ENCODE results near the gene ALOXE3.

Gene ALOXE3

DNA sequence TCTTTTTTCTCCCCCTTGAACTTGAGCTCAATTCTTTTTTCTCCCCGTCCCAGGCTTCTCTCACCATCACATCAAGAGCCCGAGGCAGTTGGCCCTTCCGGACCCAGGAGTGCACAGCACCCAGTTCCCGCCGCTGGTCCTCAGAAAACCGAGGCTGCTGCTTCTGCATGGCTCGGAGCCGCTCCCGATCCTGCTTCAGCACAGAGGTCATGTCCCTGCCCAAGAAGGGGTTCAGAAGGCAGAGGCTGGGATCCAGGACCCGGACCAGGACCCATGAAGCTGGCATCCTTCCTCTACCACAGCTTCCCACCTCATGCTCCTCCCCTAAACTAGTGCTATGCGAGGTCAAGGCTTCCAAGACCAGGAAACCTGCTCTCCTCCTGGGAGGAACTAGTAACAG, 23.4 kb upstream of the ALOXE3 start:
- DNase-seq (ENCODE audit: low spot score), result no peak

GRCh38 chr17:8141045-8141444, 22.7 kb upstream of the ALOXE3 start:
- DNase-seq (ENCODE audit: low spot score), result no peak

DNA sequence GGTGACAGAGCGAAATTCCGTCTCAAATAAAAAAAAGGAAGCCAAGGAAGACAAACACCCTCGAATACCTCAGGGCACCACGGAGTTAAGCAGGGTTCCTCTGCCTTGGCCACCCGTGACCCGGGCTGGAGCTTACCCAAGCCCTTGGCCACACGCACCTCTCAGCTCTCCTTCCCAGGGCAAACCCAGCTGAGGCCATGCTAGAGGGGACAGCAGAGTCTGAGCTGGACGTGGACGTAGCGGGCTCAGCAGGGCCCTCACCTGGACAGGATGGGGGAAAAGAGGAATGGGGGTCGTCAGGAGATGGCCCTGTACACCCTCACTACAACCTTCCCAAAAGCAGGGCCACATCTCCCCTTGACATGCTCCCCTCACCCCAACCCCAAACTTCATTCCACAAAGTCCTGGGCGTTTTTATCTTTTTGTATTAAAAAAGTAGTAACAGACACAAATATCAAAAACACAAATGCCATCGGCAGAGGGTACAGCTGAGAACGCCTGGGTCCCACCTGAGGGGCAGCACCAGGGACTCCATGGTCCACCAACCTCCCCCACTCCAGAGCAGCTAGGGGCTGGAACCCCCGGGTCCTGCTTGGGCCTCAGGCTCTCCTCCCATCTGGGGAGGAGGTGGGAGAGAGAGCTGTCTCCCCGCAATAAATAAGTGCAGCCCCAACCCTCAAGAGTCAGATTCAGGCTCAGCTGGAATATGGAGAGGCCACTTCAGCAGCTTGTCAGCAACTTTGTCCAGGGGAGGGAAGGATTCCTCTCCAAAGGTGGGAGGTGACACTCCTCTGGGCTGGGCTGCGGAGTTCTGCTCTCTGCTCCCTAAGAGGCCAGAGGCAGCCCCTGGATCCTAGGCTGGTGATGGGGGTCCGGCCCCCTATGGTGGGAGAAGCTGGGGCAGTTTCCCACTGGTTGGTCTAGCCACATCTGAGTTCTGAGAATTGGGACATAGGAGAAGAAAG, 22.0 kb upstream of the ALOXE3 start:
- DNase-seq (ENCODE audit: low spot score), result no peak

- DNase-seq (ENCODE audit: low spot score), result peak; percentile 94
Measured at GRCh38 chr17:8138672-8139371, 20.5 kb upstream of the ALOXE3 start.

DNA sequence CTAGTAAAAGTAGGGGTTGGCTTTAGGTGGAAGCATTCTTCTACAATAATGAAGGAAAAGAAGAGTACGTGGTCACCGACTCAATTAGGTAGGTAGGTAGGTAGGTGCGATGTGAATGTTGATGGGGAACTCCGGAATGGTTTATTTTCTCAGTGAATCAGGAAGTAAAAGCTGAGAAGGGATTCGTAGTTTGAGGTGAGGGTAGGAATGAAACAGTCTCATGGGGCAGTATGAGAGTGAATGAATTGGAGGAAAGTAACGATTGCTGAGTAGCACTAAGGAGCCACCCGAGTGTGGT, 20.0 kb upstream of the ALOXE3 start:
- DNase-seq (ENCODE audit: low spot score), result no peak

DNA sequence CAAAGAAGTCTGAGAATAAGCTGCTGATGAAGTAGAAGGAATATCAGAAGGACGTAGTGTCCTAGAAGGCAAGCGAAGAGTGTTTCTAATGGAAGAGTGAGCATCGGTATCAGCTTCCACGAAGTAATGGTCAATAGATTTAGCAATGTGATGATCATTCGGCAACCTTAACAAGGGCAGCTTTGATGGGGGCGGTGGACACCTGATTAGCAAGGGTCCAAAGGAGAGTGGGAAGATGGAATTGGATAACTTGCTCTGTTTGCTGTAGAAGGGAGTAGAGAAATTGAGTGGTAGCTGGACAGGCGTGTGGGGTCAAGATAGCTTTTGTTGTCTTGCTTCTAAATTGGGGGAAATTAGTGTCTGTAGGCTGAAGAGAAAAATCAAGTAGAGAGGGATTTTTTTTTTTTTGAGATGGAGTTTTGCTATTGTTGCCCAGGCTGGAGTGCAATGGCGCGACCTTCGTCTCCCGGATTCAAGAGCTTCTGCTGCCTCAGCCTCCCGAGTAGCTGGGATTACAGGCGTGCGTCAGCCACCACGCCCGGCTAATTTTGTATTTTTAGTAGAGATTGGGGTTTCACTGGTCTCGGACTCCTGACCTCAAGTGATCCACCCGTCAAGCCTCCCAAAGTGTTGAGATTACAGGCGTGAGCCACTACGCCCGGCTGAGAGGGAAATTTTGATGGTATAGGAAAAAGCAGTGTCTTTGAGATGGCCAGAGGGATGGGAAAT, 19.5 kb upstream of the ALOXE3 start:
- DNase-seq (ENCODE audit: low spot score), result no peak

GRCh38 chr17:8133941-8134340, 15.6 kb upstream of the ALOXE3 start:
- DNase-seq (ENCODE audit: low spot score), result no peak

DNA sequence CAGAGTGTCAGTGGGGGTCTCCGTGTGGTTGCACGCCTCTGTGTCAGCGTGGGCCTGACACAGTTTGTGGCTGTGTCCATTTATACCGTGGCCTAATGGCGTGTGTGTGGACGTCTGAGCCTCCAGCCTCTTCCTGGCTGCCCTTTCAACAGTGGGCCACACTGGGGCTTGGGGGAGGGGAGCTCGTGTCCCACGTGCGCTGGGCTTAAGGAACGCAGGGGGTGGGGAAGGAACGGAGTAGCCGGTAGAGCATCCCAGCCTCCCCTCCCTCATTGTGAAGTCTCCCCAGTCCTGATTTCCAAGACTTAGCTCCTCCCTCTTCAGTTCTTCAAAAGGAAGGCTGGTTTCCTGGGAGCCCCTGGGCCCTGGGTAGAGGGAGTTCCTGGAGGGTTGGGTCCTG, 15.1 kb upstream of the ALOXE3 start:
- DNase-seq (ENCODE audit: low spot score), result no peak

DNA sequence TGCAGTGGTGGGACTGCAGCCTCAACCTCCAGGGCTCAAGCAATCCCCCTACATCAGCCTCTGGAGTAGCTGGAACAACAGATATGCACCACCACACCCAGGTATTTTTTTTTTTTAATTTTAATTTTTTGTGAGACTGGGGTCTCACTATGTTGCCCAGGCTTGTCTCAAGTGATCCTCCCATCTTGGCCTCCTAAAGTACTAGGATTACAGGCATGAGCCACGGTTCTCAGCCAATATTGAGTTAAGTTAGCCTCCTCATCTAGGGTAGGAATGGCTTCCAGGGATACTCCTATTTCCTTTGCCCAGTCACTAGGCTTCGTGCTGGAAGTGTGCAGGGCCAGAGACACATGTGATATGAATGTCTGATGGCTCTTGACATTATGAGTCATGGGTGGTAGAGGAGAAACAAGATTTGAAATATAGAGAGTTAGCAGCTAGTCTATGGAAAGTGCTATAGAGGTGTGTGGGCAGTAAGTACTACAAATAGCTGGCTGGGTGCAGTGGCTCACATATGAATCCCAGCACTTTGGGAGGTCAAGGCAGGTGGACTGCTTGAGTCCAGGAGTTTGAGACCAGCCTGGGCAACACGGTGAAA, 13.6 kb upstream of the ALOXE3 start:
- DNase-seq (ENCODE audit: low spot score), result no peak

DNA sequence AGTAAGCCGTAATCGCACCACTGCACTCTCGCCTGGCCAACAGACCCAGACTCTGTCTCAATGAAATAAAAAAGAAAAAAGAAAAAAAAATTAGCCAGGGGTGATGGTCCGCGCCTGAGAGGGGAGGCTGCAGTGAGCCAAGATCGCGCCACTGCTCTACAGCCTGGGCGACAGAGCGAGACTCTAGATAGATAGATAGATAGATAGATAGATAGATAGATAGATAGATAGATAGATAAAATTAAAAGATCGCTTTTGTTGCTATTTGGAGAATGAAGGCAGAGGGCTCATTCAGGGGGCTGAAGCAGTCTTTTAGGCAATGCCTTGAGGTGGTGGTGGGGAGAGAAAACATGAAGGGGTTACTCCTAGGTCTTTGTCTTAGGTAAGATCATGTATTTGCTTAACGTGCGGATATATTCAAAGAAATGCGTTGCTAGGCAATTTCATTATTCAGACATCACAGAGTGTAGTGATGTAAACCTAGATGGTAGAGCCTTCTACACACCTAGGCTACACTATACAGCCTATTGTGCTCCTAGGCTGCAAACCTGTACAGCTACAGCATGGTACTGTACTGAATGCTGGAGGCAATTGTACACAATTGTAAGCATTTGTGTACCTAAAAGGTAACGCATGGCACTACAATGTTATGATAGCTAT, 9.9 kb upstream of the ALOXE3 start:
- DNase-seq (ENCODE audit: low spot score), result no peak

- DNase-seq (ENCODE audit: low spot score), result no peak
Measured at GRCh38 chr17:8126491-8127066, 8.3 kb upstream of the ALOXE3 start.

DNA sequence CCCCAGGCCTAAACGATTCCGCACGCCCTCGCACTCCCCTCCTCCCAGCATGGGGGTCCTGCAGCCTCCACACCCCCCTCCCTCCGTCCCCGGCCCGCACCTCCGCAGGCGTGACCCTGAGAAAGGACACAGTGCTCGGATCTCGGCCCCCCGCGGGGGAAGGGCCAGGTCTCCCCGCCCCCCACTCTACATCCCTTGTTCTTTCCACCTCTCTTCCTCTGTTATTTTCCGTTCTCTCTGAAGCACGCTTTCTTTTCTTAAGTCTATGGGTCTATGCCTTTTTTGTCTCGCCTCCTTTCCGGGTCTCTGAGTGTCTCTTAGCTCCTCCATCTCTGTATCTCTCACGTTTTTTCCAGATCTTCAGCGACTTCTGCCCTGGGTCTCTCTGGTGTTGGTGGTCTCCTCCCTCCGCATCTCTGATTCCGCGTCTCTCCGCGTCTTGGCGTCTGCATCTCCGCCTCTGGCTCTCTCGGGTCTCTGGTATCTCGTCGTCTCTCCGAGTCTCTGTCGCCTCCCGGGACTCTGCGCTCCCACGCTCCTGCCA, 7.7 kb upstream of the ALOXE3 start:
- no peak for DNase-seq (ENCODE audit: low spot score)

DNA sequence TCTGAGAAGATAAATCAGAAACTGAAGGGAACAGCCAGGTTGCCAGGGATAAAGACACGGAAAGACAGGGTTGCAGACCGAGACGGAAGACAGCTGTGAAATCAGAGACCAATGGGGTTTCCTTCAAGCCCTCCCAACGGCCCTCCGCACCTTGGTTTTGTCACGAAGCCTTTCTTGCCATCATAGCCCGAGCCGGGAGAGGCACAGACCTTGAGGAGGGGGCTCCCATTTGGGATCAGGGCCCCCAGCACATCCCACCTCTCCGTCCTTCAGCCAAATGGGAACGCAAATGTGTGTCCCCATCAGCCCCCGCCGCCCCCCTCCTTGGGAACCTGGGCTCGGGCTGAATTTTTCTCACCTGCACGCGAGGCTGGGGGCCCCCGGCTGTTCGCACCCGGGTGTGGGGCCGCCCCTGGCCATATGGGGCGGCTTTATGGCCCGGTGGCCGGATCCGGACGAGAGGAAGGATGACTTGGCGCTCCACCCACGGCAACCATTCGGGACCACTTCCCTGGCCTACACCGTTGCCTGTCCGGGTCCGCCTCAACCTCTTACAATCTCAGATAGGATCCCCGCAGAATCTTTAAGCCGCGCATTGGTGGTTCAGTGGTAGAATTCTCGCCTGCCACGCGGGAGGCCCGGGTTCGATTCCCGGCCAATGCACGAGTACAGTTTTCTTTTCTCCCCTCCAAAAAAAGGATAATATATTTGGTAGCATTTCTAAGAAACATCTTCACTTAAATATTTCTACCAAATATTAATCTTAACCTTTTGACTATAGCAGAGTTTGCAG, 7.0 kb upstream of the ALOXE3 start:
- peak; percentile 75 for DNase-seq (ENCODE audit: low spot score)

GRCh38 chr17:8124350-8125153, 6.2 kb upstream of the ALOXE3 start:
- no peak for DNase-seq (ENCODE audit: low spot score)

DNA sequence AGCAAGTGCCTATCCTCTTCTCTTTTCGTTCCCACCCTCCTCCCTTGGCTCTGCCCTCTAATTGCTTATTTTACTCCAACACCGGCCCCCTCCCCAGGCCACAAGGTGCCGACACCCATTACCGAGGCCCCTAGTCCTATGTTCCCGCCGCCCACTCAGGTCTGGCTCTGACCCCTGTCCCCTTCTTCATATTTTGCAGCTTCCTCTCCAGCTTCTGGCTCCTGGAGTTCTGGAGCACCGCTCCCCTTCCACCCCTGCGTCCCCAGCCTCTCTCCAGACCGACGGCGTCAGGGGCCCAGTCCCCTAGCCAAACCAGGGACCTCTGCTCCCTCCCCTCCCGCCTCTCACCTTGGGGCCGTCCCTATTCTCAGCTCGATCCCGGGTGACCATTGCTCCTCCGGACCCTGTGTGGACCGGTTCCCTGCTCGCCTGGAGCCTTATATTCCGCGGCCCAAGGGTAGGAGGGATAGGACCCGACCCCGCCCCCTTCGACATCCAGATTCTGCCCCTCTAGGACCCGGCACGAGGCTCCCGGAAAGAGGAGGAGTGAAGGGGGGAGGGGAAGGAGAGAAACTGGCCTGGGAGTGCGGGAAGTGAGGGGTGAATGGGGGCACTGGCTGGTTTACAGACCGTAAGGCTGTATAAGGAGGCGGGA, 5.5 kb upstream of the ALOXE3 start, which contains the start of gene HES7:
Gene HES7 (minus strand): TSS at position 412 of the 655 bp plus-strand sequence. CDS start 22 bp downstream, at position 390.
- no peak for DNase-seq (ENCODE audit: low spot score)

DNA sequence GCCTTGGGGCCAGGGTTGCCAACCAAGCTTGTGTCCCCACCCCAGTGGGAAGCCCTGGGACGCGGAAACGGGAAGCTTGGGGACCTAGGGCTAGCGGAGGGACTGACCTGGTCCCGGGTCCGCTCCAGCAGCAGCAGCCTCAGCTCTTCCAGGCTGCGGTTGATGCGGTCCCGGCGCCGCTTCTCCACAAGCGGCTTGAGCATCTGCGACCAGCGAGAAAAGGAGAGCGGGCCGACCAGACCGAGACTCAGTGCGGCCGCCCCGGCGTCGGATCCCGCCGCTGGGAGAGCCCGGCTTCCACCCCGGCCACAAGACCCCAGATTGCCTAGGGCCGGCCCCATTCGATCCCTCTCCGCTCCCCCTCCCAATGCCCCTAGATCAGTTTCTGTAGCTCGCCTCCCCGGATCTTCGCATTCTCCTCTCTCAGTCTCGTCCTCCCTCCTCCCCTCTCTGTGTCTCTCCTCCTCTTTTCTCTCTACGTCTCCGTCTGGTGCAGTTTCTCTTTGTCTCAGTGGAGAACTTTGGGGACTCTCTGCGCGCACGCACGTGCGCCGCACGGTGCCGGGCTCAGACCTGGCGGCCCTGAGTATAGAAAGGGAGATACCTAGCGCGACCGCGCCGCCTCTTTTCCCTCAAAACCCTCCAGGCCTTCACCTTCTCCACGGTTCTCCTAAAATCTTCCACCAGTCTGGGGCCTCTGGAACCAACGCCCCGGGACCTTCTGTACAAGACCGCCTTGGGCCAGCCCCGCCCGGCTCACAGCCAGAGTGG, 4.8 kb upstream of the ALOXE3 start:
- no peak for DNase-seq (ENCODE audit: low spot score)

GRCh38 chr17:8122422-8122923, 4.2 kb upstream of the ALOXE3 start:
- DNase-seq (ENCODE audit: low spot score), result no peak
